Embryonic facial prominence (tissue), 1 donor: Measurements from ENCODE around the gene ZBTB21.
"Not testable (repeated sequence)": the region's sequence is repeated elsewhere in the genome, so short reads cannot be mapped to it uniquely, and the experiment has no call there.

Experiments
- DNase-seq: peaks from one replicate; pipeline ENCODE4 v3.0.0-alpha.2; 2016; ENCODE audit errors: extremely low spot score

Gene ZBTB21

GRCh38 chr21:41952568-41953248 is 57.5 kb downstream of the ZBTB21 start:
- DNase-seq: no peak

GRCh38 chr21:41951876-41952567 is 58.1 kb downstream of the ZBTB21 start:
- no peak for DNase-seq

- no peak for DNase-seq
Measured at GRCh38 chr21:41950941-41951351, 59.2 kb downstream of the ZBTB21 start.

GRCh38 chr21:41949631-41950030 is 60.5 kb downstream of the ZBTB21 start:
- DNase-seq: not testable (repeated sequence)

GRCh38 chr21:41948901-41949300 is 61.3 kb downstream of the ZBTB21 start:
- no peak for DNase-seq

GRCh38 chr21:41948078-41948895 is 61.9 kb downstream of the ZBTB21 start:
- no peak for DNase-seq

GRCh38 chr21:41945982-41946381 is 64.2 kb downstream of the ZBTB21 start:
- DNase-seq: no peak

GRCh38 chr21:41943851-41944250 is 66.3 kb downstream of the ZBTB21 start:
- no peak for DNase-seq

GRCh38 chr21:41942457-41942856 is 67.7 kb downstream of the ZBTB21 start:
- no peak for DNase-seq

- no peak for DNase-seq
Measured at GRCh38 chr21:41941941-41942340, 68.2 kb downstream of the ZBTB21 start.

GRCh38 chr21:41940431-41940830 is 69.7 kb downstream of the ZBTB21 start:
- DNase-seq: no peak

GRCh38 chr21:41939391-41939790 is 70.8 kb downstream of the ZBTB21 start:
- DNase-seq: no peak
